GM12878 (cell line): ENCODE data around the gene DIP2B. TPM values are rescaled to one million over a fixed set of nuclear protein-coding genes. Genes with fewer than 3 reads are reported as not detected.

Experiments used
- ATAC-seq: fragments of 200-7000 bp; cut with Tn5 transposase; 3 replicates; pipeline ENCODE4 v1.9.1; 2020; ENCODE audit warnings: mild to moderate bottlenecking, moderate library complexity
- BruUV-seq: library from RNA; stranded (reverse); fragments of 400-500 nt; replicated peaks from 2 replicates; lab custom pipeline; 2021; lab: Mats Ljungman, UMichigan
- CTCF ChIA-PET: fragments of 300-600 bp; sonication (Branson Sonifier 250); formaldehyde crosslinking; extraction: SDS; loops from one replicate; lab custom pipeline; 2021; ENCODE audit warnings: inconsistent platforms; lab: Yijun Ruan, JAX
- POLR2A ChIA-PET: fragments of 350-600 bp; formaldehyde crosslinking; extraction: SDS; loops from one replicate; lab custom pipeline; 2021; ENCODE audit warnings: inconsistent platforms; lab: Charles Lee
- RAD21 ChIA-PET: fragments of 300-600 bp; sonication (Branson Sonifier 250); formaldehyde crosslinking; loops from one replicate; lab custom pipeline; 2023; ENCODE audit warnings: antibody characterized with exemption; ENCODE audit not compliant: unreplicated experiment; lab: Charles Lee
- SMC1A ChIA-PET: fragments of 300-600 bp; sonication (Branson Sonifier 250); formaldehyde crosslinking; loops from one replicate; lab custom pipeline; 2023; ENCODE audit not compliant: unreplicated experiment, uncharacterized antibody; lab: Charles Lee
- DNase-seq: peaks from one replicate; pipeline ENCODE4 v3.0.0-alpha.2; 2011; ENCODE audit warnings: low read depth, low spot score
- FAIRE-seq: peaks from 3 replicates; lab custom pipeline; 2011; peaks lifted over from hg19 to GRCh38; lab: Jason Lieb, UNC
- H2AFZ ChIP-seq: 2 replicates; pipeline ENCODE4 v1.6.0; 2011; ENCODE audit warnings: low read depth, low read length, control low read depth; ENCODE audit not compliant: control insufficient read depth
- H3K27ac ChIP-seq: 2 replicates; pipeline ENCODE4 v1.5.1; 2011; ENCODE audit warnings: control low read depth; ENCODE audit not compliant: control insufficient read depth, insufficient read depth
- H3K27me3 ChIP-seq, 2 experiments: replicated peaks in 1 of 2; 2 replicates each; pipeline versions ENCODE4 v1.6.0 to v1.6.1; 2011; ENCODE audit warnings: low read length in 1 of 2; ENCODE audit not compliant: control insufficient read depth in 2 of 2, insufficient read depth in 2 of 2
- H3K36me3 ChIP-seq, 2 experiments: 2 replicates each; pipeline ENCODE4 v1.5.1; 2011; ENCODE audit warnings: low read length in 1 of 2; ENCODE audit not compliant: control insufficient read depth in 2 of 2, insufficient read depth in 2 of 2
- H3K4me1 ChIP-seq: 2 replicates; pipeline ENCODE4 v1.6.1; 2011; ENCODE audit warnings: mild to moderate bottlenecking, low read length, moderate library complexity, mixed read lengths; ENCODE audit not compliant: control insufficient read depth, insufficient read depth
- H3K4me2 ChIP-seq: 2 replicates; pipeline ENCODE4 v1.6.0; 2011; ENCODE audit warnings: control low read depth; ENCODE audit not compliant: control insufficient read depth, insufficient read depth
- H3K4me3 ChIP-seq: fragments of 200-600 bp; sonication (generic); 2 replicates; pipeline ENCODE4 v1.5.1; 2016
- H3K79me2 ChIP-seq: 2 replicates; pipeline ENCODE4 v1.6.0; 2011; ENCODE audit warnings: low read length; ENCODE audit not compliant: control insufficient read depth, insufficient read depth
- H3K9ac ChIP-seq: 2 replicates; pipeline ENCODE4 v1.8.0; 2011; ENCODE audit warnings: low read length, control low read depth, mixed read lengths; ENCODE audit not compliant: control insufficient read depth, insufficient read depth
- H3K9me3 ChIP-seq: replicated peaks from 3 replicates; pipeline ENCODE4 v1.5.1; 2011; ENCODE audit warnings: mild to moderate bottlenecking, low read length; ENCODE audit not compliant: control insufficient read depth, insufficient read depth
- H4K20me1 ChIP-seq: 2 replicates; pipeline ENCODE4 v1.6.0; 2011; ENCODE audit not compliant: control insufficient read depth, insufficient read depth
- BACH1 ChIP-seq: fragments of 450-650 bp; IDR thresholded peaks from 2 replicates; pipeline ENCODE4 v1.6.1; 2017; ENCODE audit warnings: mild to moderate bottlenecking, borderline replicate concordance
- ETV6 ChIP-seq, 2 experiments: fragments of 450-650 bp in 1 of 2; IDR thresholded peaks in 1 of 2; conservative IDR thresholded peaks in 1 of 2; 2 replicates each; pipeline ENCODE4 v1.6.1; 2014; ENCODE audit warnings: antibody characterized with exemption in 1 of 2, borderline replicate concordance in 1 of 2, low read depth in 1 of 2, mild to moderate bottlenecking in 1 of 2, moderate library complexity in 1 of 2
- EZH2 ChIP-seq: IDR thresholded peaks from 2 replicates; pipeline ENCODE4 v1.6.1; 2012; ENCODE audit warnings: low read depth, mild to moderate bottlenecking, control low read depth, inconsistent platforms, low read length, borderline replicate concordance; ENCODE audit not compliant: control insufficient read depth
- GATAD2B ChIP-seq: fragments of 450-650 bp; conservative IDR thresholded peaks from 2 replicates; pipeline ENCODE4 v1.6.1; 2017; ENCODE audit warnings: low read depth, mild to moderate bottlenecking, moderate library complexity
- HDAC6 ChIP-seq: fragments of 200-600 bp; sonication (generic); IDR thresholded peaks from one replicate; pipeline ENCODE4 v1.8.0; 2017; ENCODE audit warnings: antibody characterized with exemption; ENCODE audit not compliant: unreplicated experiment
- HDGF ChIP-seq: fragments of 450-650 bp; IDR thresholded peaks from 2 replicates; pipeline ENCODE4 v1.6.1; 2016; ENCODE audit warnings: antibody characterized with exemption
- IKZF2 ChIP-seq, 2 experiments: fragments of 450-650 bp; IDR thresholded peaks; 2 replicates each; pipeline ENCODE4 v1.6.1; 2017; ENCODE audit warnings: mild to moderate bottlenecking in 2 of 2, moderate library complexity in 2 of 2
- MTA3 ChIP-seq: IDR thresholded peaks from 2 replicates; pipeline ENCODE4 v1.6.1; 2012; ENCODE audit warnings: low read length, inconsistent platforms, borderline replicate concordance
- PRDM15 ChIP-seq: fragments of 450-650 bp; formaldehyde crosslinking; IDR thresholded peaks from 2 replicates; pipeline ENCODE4 v1.4.0; 2020; ENCODE audit warnings: mild to moderate bottlenecking, moderate library complexity
- RAD21 ChIP-seq: IDR thresholded peaks from 2 replicates; pipeline ENCODE4 v1.6.1; 2011; ENCODE audit warnings: mild to moderate bottlenecking, low read depth, low read length, moderate library complexity; ENCODE audit not compliant: insufficient read depth
- SMAD5 ChIP-seq: IDR thresholded peaks from 2 replicates; pipeline ENCODE4 v1.6.1; 2016; ENCODE audit warnings: antibody characterized with exemption, low read depth
- YBX1 ChIP-seq: fragments of 450-650 bp; IDR thresholded peaks from 2 replicates; pipeline ENCODE4 v1.6.1; 2016; ENCODE audit warnings: antibody characterized with exemption
- ZBED1 ChIP-seq: IDR thresholded peaks from 2 replicates; pipeline ENCODE4 v1.6.1; 2016; ENCODE audit warnings: borderline replicate concordance
- WGBS: methylation state at CpG from one replicate; pipeline ENCODE4 v1.1.6; 2016; ENCODE audit warnings: low lambda C conversion rate; ENCODE audit not compliant: insufficient replicate concordance, insufficient coverage; ENCODE audit errors: missing lambda C conversion rate; 5-methylcytosine and 5-hydroxymethylcytosine counted together
- in situ Hi-C: fragments of 300-500 bp; cut with MboI; formaldehyde crosslinking; loops from 9 replicates; pipeline ENCODE4 v1.14.3; 2018; ENCODE audit warnings: mixed read lengths
- intact Hi-C: fragments of 100-400 bp; cut with micrococcal nuclease; formaldehyde crosslinking; loops from one replicate; pipeline ENCODE4 v1.14.2; 2022; ENCODE audit not compliant: unreplicated experiment
- polyA plus RNA-seq, 11 experiments: library from polyadenylated mRNA; depleted of rRNA in 4 of 11; unstranded in 6 of 11; stranded (reverse) in 5 of 11; fragments of >200 nt; fragmentation: Nextera tagmentation in 4 of 11; fragmentation: Illumina TruSeq in 1 of 11; extraction: Ambion mirVana in 4 of 11; extraction: Trizol in 1 of 11; gene quantifications; 1 replicate in 1 of 11; 2 replicates in 10 of 11; pipeline versions ENCODE4 v1.2.1 to v1.2.3, GENCODE V29; 2011 to 2016; ENCODE audit warnings: inconsistent platforms in 2 of 11, missing spikeins in 2 of 11, low read depth in 1 of 11
- total RNA-seq, 4 experiments: library from RNA; depleted of rRNA in 3 of 4; stranded (reverse); fragments of >200 nt in 3 of 4; fragmentation: Illumina TruSeq in 1 of 4; extraction: Trizol in 1 of 4; gene quantifications; 2 replicates each; pipeline versions ENCODE4 v1.2.1 to v1.2.3, GENCODE V29; 2013 to 2021
- TF ChIP-seq, protein P1 (sequence below): fragments of 450-650 bp; IDR thresholded peaks from 2 replicates; pipeline ENCODE4 v1.6.1; 2017; ENCODE audit warnings: mild to moderate bottlenecking
- TF ChIP-seq, protein P2 (sequence below): fragments of 450-650 bp; IDR thresholded peaks from 2 replicates; pipeline ENCODE4 v1.6.1; 2017; ENCODE audit warnings: low read depth, mild to moderate bottlenecking, moderate library complexity

DIP2B gene
- total and polyA plus RNA-seq, 10 of the 15 experiments (the other 5 are each of a cell fraction or from before 2014, with no cell fraction given) = 4.5 to 30.0 (median 18.6) TPM

DNA sequence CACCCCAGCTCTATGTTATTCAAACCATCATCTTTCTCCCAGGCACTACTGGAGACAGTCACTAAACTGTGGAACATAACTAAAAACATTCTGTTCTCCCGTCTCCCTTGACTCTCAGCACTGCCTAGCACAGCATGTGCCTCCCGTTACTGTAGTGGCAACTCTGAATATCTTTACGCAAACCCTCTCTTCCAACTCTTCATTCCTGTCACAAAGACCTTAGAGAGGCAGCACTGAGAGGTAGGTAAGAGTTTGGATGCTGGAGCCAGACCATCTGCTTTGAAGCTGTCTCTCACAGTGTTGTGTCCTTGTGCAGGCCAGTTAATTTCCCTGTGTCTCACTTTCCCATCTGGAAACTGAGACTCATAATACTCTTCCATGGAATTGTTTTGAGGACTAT lies 108.1 kb downstream of the DIP2B start:
- Histone ChIP-seq H3K79me2 (peaks cover 9% of the 10 kb centered on the region), H3K27me3 (no peaks in the 10 kb centered on the region), H3K27ac (no peak overlapping the region), H2AFZ (no peak overlapping the region), H3K9me3 (no peaks in the 10 kb centered on the region), H3K4me3 (no peak overlapping the region), H3K36me3 (no peaks in the 10 kb centered on the region; a peak in 1 of 4 replicates), H3K9ac (no peak overlapping the region), H3K4me1 (no peaks in the 10 kb centered on the region), H4K20me1 (no peaks in the 10 kb centered on the region), H3K4me2 (no peak overlapping the region)
- WGBS = 100% methylated on average over 3 of the region's 3 CpGs
- CTCF ChIA-PET = no interaction called here
- no TSS peak for BruUV-seq
- no peak for FAIRE-seq
- ATAC-seq = no peak
- POLR2A ChIA-PET = no interaction called here
- in situ Hi-C loops (no loop called here), intact Hi-C loops (no loop called here)
- no peak for TF ChIP-seq EZH2
- TF ChIP-seq PRDM15 = no peak
- no peak for TF ChIP-seq YBX1
- no peak for TF ChIP-seq RAD21
- no peak for TF ChIP-seq ETV6 (conservative IDR thresholded peaks at IDR 0.05 in 1 of 2, IDR thresholded peaks at IDR 0.05 in 1 of 2; ENCODE audit: borderline replicate concordance in 1 of 2, low read depth in 1 of 2)
- no peak for TF ChIP-seq GATAD2B
- no peak for TF ChIP-seq BACH1
- TF ChIP-seq, protein P1, sequence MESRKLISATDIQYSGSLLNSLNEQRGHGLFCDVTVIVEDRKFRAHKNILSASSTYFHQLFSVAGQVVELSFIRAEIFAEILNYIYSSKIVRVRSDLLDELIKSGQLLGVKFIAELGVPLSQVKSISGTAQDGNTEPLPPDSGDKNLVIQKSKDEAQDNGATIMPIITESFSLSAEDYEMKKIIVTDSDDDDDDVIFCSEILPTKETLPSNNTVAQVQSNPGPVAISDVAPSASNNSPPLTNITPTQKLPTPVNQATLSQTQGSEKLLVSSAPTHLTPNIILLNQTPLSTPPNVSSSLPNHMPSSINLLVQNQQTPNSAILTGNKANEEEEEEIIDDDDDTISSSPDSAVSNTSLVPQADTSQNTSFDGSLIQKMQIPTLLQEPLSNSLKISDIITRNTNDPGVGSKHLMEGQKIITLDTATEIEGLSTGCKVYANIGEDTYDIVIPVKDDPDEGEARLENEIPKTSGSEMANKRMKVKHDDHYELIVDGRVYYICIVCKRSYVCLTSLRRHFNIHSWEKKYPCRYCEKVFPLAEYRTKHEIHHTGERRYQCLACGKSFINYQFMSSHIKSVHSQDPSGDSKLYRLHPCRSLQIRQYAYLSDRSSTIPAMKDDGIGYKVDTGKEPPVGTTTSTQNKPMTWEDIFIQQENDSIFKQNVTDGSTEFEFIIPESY = no peak
- TF ChIP-seq HDAC6 = no peak
- no peak for TF ChIP-seq MTA3
- no peak for TF ChIP-seq IKZF2 (IDR thresholded peaks at IDR 0.05)
- TF ChIP-seq SMAD5 = no peak
- TF ChIP-seq, protein P2, sequence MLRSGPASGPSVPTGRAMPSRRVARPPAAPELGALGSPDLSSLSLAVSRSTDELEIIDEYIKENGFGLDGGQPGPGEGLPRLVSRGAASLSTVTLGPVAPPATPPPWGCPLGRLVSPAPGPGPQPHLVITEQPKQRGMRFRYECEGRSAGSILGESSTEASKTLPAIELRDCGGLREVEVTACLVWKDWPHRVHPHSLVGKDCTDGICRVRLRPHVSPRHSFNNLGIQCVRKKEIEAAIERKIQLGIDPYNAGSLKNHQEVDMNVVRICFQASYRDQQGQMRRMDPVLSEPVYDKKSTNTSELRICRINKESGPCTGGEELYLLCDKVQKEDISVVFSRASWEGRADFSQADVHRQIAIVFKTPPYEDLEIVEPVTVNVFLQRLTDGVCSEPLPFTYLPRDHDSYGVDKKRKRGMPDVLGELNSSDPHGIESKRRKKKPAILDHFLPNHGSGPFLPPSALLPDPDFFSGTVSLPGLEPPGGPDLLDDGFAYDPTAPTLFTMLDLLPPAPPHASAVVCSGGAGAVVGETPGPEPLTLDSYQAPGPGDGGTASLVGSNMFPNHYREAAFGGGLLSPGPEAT = no peak
- TF ChIP-seq ZBED1 = no peak
- no peak for TF ChIP-seq HDGF
- DNase-seq = no peak
- RAD21 ChIA-PET = no interaction called here
- SMC1A ChIA-PET = no interaction called here
